Adipose tissue (tissue), 3 donors: ENCODE data around the gene CD69. TPM values are rescaled to one million over a fixed set of nuclear protein-coding genes. Genes with fewer than 3 reads are reported as not detected.

Experiments
- H3K27ac ChIP-seq: one replicate; pipeline ENCODE4 v1.5.1; 2013; ENCODE audit warnings: low read depth, low read length
- WGBS, 3 donors: extraction: QIAGEN DNeasy Blood & Tissue Kit; methylation state at CpG; one replicate each; pipeline ENCODE4 v1.1.7; 2013; 5-methylcytosine and 5-hydroxymethylcytosine counted together
- polyA plus RNA-seq, 3 donors: library from polyadenylated mRNA; stranded (reverse); fragments of 200-250 nt; gene quantifications; one replicate each; pipeline ENCODE4 v1.2.3, GENCODE V29; 2013
- donor health status: healthy with polysubstance abuse.
- donor health status: Bipolar disorder and iron deficiency.
- donor health status: healthy.

CD69 gene
- polyA plus RNA-seq, 3 donors, result 1.2 to 9.8 (median 6.8) TPM

DNA sequence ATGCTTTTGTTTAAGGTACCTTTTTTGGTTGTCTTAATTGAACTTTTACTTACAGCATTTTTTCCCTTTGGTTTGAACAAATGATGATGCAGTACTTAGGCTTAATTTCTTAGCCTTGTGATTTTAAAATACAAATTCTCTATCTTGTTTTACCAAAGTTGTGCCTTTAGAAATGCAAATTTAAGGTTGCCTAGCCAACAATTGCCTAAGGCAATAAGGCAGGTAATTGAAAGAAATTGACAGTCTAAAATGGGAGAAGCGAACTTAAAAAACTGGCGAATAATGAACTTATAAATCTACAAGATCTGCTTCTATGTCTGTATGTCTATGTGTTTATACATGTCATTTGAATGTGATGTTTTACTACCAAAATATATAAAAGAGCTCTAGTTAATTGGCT lies 23.6 kb upstream of the CD69 start:
- H3K27ac ChIP-seq, result no peak overlapping the region
- 95 to 97% (median 96%) methylated on average over 2 of the region's 2 CpGs for WGBS, 3 donors

DNA sequence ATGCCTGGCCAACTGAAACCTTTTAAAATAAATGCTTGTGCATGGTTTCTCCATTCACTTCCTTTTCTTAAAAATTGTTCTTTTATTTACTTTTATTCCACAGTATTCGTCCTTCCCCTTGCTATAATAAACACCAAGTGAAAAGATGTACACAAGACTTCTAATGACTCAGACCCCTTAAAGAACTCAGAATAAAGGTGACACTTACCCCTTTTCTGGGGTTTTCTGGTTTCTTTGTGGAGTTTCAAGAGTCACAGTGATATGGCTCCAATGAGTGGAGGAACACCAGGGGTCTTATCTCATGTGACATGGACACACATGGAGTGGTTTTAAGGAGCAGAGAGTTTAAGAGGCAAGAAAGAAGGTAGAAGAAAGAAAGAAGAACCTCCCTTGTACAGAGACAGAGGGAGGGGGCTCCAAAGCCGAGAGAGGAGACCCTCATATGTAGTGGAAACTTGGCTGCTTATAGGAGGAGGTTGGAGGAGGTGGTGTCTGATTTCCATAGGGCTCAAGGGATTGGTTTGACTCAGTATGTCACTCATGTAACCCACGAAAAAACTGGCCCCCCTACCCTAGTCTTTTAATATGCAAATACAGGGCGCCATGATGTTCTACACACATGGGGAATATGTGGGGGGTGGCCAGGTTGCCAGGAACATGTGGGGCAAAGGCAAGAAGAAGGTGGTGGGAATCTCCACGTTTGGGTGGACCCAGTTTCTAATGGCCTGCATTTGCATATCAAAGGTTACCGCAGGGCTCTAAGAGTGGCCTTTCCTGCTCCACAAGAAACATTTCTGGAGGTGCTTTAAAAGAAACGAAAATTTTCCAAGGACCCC lies 22.1 kb upstream of the CD69 start:
- WGBS, 3 donors, result 64 to 86% (median 85%) methylated on average over 7 of the region's 7 CpGs
- no peak overlapping the region for H3K27ac ChIP-seq

DNA sequence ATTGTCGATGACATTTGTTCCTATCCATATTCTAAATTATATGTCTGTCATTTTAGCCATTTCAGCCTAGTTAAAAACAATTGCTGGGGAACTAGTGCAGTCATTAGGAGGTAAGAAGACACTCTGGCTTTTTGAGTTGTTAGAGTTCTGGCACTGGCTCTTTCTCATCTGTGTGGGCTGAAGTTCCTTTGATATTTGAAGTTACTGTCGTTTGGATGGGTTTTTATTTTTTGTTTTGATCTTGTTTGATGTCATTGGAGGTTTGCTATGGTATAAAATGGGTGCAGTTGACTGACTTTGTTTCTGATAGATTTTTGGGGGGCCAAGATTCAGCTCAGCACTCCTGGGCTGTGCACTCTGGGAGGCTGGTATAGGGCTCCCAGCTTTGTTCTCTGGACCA lies 20.7 kb upstream of the CD69 start:
- H3K27ac ChIP-seq, result no peak overlapping the region
- 75 to 93% (median 92%) methylated on average over 2 of the region's 2 CpGs for WGBS, 3 donors

DNA sequence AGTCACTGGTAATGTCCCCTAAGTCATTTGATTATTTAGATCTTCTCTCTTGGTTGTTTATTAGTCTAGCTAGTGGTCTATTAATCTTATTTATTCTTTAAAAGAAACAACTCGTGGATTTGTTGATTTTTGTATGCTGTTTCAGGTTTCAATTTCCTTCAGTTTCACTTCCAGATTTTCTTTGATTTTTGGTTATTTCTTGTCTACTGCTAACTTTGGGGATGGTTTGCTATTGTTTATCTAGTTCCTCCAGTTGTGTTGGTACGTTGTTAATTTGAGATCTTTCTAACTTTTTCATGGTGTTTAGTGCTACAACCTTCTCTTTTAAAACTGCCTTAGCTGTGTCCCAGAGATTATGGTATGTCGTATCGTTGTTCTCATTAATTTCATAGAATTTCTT lies 18.5 kb upstream of the CD69 start:
- 66 to 71% (median 70%) methylated on average over 4 of the region's 4 CpGs for WGBS, 3 donors
- no peak overlapping the region for H3K27ac ChIP-seq

DNA sequence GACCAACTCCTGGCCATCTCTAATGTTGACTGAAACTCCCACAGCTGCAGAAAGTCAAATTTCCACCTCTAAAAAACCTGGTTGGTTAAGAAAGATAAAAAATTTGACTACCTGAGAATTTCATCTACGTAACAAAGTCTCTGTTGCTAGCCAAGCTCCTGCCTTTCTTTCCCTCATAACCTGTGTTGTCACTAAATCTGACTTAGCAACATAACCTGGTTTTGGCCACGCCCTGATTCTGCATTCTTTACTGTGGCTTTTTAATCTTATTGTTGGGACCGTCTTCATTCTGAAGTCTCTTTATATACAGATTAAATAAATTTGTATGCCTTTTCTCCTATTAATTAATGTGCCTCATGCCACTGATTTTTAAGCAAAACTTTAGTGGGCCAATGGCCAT lies 16.1 kb upstream of the CD69 start:
- 68 to 90% (median 81%) methylated on average over 3 of the region's 3 CpGs for WGBS, 3 donors
- H3K27ac ChIP-seq, result no peak overlapping the region

DNA sequence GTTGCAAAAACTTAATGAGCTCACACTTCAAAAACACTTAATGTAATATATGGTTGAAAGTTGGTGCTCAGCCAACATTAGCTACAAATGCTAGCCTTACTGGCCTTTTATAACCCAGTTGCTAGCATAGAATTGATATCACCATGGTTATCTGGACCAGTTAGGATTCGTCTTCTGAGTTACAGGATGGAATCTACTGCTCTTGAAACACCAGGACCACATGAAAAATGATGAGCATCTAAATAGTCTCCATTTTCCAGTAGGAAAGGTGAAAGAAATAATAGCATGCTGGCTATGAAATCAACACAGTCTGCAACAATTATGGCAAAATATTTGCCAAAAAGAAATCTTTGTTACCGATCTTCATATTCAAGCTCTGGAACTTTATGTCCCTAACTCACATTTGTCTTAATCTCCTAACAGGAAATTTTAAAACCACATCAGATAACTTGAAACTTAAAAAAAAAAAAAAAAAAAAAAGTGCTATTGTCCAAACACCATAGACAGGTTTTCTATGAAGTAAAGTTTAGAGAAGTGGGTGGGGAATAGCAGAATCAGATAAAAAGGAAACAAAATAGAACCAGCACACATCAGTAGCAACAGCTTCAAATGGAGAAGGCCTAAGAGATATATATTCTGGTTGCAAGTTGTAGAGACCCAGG lies 12.6 kb upstream of the CD69 start:
- WGBS, 3 donors, result 75 to 83% (median 80%) methylated on average over 2 of the region's 2 CpGs

DNA sequence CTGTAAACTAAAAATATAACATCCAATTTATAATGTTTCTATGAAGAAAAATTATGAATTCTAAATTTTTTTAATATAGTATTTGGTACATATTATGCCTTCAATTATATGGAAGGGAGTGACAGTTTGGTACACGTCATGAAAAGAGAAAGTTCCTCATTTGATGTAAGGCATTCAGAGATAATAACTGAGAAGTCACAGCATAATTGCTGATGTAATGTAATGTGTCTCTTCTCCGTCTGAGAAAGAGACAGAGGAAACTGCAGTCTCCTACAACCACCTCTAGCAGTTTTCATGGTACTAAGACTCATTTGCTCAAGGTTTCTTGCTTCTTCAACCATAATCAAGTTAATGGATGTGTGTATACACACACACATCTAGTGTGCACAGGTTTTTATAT lies 2.3 kb upstream of the CD69 start:
- WGBS, 3 donors, result 45 to 84% (median 50%) methylated on average over 2 of the region's 2 CpGs
- no peak overlapping the region for H3K27ac ChIP-seq

More for the DNA sequence above, 12.6 kb upstream of the CD69 start:
- H3K27ac ChIP-seq, result no peak overlapping the region

DNA sequence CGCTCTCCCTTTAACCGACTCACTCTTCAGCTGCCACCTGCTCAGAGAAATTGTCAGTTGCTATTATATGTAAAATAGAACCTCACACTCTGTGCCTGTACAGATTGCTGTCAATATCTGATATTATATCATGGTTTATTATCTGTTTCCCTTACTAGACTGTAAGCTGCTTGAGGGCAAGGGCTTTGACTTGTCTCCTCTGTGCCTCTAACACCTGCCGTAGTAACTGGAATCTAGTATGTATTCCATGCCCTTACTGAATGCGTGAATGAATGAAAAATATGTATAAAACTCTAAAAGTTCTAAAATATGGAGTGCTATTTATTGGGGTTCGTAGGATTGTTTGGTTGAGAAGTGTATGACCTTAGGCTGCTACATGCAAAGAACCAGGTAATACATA lies 1.7 kb upstream of the CD69 start:
- WGBS, 3 donors, result 90 to 94% (median 93%) methylated on average over 5 of the region's 5 CpGs
- no peak overlapping the region for H3K27ac ChIP-seq

DNA sequence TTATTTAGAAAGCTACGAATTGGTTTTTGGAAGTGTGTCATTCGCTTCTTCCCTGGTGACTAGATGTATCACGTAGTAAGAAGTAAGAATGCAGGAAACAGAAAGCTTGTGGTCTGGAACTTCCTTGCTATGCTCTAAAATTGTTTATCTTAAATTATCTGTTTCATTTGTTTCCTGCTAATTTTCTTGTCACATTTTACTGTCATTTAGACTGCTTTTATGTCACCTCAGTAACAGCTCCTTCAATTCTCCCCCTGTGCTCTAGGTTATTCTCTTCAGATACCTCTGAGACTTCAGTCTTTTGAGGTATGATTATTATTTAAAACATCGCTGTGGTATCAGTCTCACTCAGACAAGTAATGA lies 699 bp upstream of the CD69 start:
- H3K27ac ChIP-seq, result no peak overlapping the region
- WGBS, 3 donors, result 38 to 77% (median 41%) methylated on average over 4 of the region's 4 CpGs

DNA sequence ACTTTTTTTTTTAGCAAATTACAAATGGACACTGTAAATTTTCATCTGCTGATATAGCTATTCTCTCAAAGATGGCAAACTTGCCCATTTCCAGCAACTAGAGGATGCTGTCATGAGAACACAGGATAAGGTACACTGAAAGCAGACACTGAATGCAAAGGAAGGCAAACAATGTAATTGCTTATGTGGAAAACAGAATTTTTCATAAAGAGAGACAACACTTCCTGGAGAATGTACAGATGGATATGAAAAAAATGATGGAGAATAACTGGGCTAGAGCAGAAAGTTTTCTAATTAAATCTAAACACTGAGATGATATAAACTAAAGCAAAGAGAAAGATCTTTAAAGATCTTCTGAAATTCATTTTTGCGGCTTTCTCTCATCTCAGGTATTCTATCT lies 581 bp downstream of the CD69 start:
- H3K27ac ChIP-seq, result no peak overlapping the region
- WGBS, 3 donors, result 62 to 100% (median 70%) methylated on average over 1 of the region's 1 CpG

DNA sequence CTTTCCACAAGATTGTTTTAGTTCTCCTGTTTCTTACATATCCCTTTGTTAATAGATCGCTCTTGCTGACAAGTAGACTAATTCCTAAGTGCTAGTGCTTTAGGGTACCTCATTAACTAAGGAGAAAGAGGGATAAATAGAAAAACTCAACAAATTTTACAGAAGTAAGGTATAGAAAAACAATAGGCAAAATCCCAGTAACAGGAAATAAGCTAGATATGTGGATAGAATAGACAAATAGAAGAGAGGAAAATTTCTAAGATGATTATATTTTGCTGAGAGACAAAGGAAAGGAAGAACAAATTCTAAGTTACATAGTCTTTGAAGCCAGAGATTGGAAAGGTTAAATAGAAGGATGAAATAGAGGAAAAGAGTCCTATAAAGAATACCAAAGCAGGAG lies 1.0 kb downstream of the CD69 start:
- WGBS, 3 donors, result 55 to 89% (median 70%) methylated on average over 1 of the region's 1 CpG
- H3K27ac ChIP-seq, result no peak overlapping the region

DNA sequence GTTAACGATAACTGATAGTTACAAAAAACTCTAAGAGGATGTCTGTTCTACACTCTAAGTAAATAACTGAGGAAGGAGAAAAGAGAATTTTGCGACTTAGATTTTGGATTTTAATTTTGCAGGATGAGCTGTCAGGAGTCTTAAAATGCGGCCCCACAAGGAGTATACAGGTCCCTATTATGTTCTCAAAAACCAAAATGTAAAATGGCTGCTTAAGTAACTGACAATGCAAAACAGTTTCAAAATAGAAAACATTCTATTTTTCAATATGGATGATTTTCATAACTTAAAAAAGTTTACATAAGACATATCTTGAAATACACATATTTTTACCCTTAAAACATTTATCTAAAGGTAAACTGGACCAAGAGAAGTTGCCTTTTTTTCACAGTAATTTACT lies 2.6 kb downstream of the CD69 start:
- 49 to 82% (median 68%) methylated on average over 3 of the region's 3 CpGs for WGBS, 3 donors
- no peak overlapping the region for H3K27ac ChIP-seq

DNA sequence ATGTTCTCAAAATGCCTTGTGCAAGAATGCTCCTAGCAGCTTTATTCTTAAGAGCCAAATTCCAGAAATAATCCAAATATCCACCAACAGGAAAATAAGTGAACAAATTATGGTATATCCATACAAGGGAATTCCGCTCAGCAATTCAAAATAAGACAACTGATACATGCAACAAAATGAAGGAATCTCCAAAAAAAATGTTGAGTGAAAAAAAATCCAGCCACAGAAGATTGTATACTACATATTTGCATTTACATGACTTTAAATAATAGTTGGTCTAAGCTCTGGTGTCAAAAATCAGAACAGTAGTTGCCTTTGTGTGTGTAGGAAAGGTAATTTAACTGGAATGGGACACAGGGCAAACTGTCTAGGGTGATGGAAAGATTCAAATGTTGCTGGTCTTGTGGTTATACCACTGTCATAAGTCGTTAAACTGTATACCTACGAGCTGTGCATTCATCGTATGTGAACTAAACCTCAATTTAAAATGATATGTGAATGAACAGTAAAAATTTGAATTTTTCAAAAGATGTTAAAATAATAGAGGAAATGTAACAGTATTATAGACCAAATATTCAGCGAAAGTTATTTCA lies 3.2 kb downstream of the CD69 start:
- H3K27ac ChIP-seq, result no peak overlapping the region
- 53 to 73% (median 69%) methylated on average over 5 of the region's 5 CpGs for WGBS, 3 donors

DNA sequence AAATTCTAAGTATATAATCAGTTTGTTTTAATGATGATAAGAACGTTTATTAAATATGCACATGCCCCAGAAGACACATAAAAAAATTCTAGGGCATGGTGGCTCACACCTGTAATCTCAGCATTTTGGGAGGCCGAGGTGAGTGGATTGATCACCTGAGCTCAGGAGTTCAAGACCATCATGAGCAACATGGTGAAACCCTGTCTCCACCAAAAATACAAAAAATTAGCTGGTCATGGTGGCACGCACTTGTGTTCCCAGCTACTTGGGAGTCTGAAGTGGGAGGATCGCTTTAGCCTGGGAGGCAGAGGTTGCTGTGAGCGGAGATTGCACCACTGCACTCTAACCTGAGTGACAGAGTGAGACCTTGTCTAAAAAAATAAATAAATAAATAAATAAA lies 4.0 kb downstream of the CD69 start:
- WGBS, 3 donors, result 83 to 88% (median 87%) methylated on average over 5 of the region's 5 CpGs
- no peak overlapping the region for H3K27ac ChIP-seq

DNA sequence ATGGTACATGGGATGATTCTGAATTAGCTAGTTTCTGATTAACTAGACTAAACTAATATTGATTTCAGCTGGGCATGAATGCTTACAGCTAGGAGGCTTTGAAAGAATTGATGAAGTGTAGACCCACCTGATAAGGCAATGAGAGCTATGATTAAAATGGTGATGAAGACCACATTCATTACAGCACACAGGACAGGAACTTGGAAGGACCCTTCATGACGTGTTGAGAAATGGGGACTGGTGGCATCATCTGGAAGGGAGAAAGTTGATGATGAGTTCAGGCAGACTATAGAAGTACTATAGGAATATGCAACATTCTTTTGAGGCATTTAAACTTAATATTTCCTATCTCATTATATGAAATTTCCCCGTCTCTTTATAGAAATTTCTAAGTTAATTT lies 4.5 kb downstream of the CD69 start:
- H3K27ac ChIP-seq, result no peak overlapping the region
- 44 to 75% (median 74%) methylated on average over 2 of the region's 2 CpGs for WGBS, 3 donors

DNA sequence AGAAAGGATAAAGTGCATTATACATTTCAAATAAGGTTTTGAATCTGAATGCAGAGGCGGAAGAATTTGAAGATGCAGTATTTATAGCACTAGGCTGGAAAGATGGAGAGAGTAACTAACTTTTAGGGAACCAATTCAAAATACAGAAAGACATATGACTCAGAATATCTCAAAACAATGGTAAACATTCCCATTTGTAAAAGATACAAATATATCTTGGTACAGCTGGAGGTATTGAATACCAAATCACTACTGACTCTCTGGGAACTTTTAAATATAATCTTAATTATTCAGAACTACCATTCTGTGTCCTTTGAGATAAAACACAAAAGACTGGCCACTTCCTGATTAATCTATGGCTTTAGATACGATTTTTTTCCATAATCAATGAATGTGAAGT lies 5.1 kb downstream of the CD69 start:
- WGBS, 3 donors, result 58 to 72% (median 72%) methylated on average over 2 of the region's 2 CpGs
- no peak overlapping the region for H3K27ac ChIP-seq

DNA sequence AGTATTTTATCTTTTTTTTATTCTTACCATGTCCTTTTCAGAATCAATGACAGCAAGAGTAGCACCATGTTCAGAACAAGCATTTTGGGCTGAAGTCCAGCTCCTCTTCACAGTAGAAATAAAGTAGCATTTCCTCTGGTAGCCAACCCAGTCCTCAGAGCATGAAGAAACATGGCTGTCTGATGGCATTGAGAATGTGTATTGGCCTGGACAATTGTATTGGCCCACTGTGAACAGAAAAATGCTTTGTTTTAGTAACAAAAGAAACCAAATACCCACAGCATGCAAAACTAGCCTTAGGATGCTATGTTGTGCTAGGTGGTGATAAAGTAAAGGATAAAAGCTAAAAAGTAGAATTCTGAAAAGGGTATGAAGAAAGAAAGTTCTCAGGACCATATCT lies 5.7 kb downstream of the CD69 start:
- no peak overlapping the region for H3K27ac ChIP-seq

DNA sequence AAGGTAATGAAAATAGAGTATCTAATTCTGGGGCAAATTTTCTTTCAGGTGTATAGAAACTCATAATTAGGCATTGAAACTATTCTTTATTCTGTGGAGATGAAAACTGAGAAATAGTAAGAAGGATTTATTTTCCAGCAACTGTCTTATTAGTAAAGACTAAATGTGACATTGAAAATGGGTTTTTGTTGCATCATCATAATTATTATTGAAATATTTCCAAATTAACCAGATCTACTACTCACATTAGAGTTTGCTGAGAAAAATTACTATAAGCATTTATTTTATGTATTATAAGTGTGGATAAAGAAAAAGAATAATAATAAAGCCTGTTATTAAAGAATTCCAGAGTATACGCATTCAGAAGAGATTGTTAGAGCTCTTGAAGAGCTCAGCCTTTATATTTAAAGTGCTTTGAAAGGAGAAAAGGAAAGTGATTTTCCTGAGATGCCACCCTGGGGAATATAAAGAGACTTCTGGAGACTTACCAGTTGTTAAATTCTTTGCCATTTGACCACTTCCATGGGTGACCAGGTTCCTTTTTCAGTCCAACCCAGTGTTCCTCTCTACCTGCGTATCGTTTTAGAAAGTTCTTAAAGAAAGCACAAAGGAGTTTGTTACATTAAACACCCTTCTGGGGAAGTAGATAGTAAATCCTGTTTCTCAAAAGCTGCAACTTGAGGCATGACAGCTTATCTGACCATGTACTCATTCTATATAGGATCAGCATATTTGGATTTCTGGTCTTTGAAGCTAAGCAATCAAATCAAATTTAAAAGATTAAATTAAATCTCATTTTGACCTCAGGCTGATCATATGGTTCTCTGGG lies 6.4 kb downstream of the CD69 start:
- no peak overlapping the region for H3K27ac ChIP-seq
- WGBS, 3 donors, result 80 to 86% (median 84%) methylated on average over 3 of the region's 3 CpGs

DNA sequence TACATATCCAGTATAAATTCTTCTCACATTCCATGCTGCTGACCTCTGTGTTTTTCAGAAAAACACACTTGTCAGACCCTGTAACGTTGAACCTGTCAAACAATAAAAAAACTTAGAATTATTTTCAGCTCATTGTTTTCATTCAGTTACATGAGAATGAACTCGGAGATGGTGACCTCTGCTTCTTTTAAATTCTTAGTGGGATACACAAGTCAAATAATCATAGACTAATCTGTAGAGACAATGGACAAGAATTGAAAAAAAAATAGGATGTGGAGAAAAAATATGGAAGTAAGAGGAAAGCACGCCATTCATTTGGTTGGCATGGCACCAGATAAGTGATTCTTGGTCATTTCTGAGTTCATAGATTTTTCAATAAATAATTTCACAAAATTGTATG lies 7.2 kb downstream of the CD69 start:
- no peak overlapping the region for H3K27ac ChIP-seq
- WGBS, 3 donors, result 69 to 71% (median 70%) methylated on average over 3 of the region's 3 CpGs
